GM19025 (cell line): ENCODE measurements around the gene GPC1.

Experiments used
- ATAC-seq: cut with Tn5 transposase; IDR thresholded peaks from one replicate; pipeline ENCODE4 v1.9.1; 2021; ENCODE audit warnings: mild to moderate bottlenecking, low read depth, moderate library complexity; ENCODE audit not compliant: unreplicated experiment

GPC1 gene

DNA sequence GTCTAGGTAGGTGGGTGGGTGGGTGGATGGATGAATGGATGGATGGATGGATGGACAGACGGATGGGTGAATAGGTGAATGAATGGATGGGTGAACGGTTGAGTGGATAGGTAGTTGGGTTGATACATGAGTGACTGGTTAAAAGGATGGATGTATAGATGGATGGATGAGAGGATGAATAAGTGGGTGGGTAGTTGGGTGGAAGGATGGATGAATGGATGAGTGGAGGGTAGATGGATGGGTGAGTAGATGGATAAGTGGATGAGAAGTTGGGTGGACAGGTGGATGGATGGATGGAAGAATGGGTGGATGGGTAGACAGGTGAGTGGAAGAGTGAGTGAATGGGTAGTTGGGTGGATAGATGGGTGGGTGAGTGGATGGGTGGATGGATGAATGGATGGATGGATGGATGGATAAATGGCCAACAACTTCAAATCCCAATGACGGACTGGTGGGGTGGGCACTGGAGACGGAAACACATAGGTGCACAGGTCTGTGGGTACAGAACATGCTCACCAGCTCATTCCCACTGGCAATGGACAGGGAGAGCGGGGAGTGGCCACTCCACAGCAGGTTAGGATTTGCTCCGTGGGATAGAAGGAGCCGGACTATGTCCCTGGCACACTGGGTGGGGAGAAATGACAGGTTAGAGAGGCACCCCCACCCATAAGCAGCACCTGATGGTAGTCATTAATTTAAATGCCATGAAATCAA, 73.5 kb downstream of the GPC1 start:
- no peak for ATAC-seq

DNA sequence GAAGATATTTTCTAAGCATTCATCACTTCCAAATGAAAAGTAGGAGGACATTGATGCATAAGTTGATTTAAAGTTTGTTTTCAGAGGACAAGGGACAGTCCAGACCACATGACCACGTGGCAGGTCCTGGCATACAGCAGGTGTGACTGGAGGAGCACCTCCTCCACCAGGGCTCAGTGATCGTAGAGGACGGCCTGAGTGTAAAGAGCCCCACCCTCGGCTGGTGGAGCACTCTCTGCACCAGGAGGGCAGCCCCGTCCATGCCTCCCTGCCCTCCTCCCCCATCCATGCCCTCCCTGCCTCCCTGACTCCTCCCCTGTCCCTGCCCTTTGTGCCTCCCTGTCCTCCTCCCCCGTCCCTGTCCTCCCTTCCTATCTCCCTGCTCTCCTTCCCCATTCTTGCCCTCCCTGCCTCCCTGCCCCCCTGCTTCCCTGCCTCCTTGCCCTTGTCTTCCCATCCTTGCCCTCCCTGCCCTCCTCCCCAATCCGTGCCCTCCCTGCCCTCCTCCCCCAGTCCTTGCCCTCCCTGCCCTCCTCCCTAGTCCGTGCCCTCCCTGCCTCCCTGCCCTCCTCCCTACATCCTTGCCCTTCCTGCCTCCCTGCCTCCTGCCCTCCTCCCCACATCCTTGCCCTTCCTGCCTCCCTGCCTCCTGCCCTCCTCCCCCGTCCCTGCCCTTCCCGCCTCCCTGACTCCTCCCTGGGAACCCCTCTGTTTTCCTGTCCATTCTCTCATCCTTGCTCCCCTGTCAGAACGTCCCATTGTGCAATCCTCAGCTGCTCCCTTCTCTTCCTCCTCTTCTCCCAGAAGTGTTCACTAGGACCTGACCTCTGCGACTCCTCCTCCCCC, 74.4 kb downstream of the GPC1 start:
- ATAC-seq, result no peak

DNA sequence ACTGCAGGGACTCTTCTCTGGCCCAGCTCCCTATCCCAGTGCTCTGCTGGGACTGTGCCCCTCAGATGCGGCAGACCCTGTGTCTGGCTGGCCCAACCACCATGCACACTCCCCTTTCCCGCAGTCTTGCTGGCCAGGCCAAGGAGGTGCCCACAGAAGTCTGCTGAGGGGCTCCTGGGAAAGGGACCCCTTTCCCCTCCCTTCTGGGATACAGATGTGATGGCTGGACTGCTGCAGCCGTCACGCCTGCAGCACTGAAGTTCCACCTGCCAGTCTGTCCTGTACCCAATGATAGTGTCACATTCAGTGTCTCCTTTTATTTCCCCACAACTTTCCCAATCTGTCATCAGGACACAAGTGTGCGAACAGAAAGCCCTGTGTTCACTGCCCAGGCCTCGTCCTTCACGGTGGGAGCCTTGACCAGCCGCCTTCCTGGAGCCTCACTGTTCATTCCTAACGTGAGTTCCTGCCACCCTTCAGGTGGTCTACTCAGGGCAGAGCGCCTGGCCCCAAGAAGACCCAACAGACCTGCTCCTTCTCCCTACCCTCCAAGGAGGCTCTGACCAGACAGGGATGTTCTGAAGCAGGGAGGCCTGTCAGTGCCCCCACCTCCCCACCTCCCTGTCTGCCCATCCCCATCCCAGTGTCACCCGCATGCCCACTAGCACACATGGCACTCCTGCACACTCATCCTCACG, 75.2 kb downstream of the GPC1 start:
- ATAC-seq, result no peak

DNA sequence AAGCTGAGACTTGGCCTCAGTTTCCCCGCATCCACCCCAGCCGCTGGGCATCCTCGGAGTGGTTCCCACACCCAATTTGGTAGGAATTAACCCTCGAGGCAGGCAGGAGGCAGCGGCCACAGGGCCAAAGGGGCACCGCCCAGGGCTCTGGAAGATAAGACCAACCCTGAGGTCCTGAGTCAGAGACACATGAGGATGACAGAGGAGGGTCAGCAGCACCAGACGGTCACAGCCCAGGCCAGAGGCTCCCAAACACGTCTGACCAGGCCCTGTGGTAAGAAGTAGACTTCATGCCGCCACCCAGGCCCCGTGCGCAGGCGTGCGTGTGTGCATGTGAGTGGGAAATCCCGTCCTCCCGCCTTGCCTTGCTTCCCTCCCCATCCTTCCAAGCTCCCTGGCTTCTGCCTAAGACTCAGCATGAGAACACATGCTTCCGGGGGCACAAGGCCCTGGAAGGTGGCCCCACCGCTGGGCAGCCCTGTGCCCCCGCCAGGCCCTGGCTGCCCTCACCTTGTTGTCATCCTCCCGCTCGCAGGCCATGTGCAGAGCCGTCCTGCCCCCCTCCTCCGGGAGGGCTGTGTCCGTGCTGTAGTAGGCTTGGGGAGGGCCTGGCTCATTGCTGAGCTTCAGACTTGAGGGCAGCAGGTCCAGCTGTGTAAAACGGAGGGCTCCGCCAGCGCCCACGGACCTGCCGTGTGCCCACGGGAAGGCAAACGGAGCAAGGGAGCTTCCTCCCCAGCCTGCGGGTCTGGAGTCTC, 76.1 kb downstream of the GPC1 start:
- no peak for ATAC-seq

GRCh38 chr2:240512109-240512485, 76.6 kb downstream of the GPC1 start:
- no peak for ATAC-seq

DNA sequence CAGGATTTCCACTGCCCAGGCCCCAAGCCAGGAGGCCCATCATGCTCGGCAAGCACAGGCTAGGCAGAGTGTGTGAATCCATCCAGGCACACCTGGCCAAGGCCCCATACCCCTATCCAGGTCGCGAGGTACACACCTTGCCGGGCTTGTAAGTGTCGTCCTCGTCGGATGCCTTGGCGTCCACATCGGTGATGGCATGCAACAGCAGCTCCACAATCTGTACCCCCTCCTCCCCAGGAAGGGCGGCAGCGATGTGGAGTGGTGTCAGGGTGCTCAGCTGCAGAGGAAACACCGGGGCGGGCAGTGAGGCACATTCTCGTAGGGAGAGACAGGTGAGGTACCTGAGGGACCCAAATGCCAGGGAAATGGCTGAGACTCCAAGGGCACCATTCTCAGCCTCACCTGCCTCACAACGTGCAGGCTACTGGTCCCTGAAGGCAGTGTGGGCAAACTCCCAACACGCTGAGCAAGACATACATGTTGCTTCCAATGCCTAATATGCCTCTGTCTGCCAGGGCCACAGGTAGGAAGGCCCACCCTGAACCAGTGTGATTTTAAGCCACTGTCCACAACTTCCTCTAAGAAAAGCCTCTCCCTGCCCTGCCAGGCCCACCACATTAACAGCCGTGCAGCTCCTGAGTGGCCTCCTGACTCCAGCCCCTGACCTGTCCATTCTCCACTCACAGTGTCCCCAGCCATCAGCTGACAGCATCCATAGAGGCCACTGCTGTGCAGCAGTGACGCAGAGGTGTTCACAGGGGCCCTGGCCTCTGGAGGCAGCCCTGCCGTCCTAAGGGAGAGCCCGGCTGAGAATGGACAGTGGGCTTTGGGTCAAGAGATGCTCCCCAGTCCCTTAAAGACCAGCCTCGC, 77.4 kb downstream of the GPC1 start:
- ATAC-seq, result no peak

DNA sequence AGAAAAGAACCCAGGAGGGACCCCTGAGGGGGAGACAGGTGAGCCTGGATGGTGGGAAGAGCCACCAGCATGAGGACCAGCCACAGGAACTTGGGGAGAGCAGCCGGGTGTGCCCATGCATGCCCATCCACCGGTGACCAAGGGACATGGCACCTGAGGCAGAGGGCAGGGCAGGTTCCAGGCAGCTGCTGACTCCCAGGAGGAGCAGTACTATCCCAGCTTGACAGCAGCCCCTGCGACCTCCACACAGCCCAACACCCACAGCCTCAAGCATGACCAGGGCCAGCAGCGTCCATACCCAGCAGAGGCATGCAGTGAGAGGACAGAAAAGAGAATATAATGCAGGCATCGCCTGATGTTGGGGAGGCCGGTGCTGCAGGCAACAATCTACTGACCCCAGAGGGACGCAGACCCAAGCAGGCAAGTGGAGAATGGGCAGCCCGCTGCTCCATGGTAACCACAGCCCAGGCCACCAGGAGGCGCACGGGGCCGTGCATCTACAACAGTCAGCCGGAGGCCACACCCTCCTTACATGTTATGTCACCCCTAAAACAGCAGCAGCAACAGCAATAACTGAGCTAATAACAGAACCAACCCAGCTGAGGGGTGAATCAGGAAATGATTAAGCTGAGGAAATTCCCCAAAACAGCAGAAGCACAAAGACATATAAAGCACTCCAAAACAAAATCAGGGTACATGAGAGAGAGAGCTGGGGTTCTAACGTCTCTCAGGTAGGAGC, 78.3 kb downstream of the GPC1 start:
- peak; percentile 91 for ATAC-seq

- no peak for ATAC-seq
Observed at GRCh38 chr2:240514631-240515030, 79.2 kb downstream of the GPC1 start.

GRCh38 chr2:240517342-240517741, 81.9 kb downstream of the GPC1 start:
- ATAC-seq, result no peak
